OCI-M1 (cell line): ENCODE data around the gene BAHD1.

Source experiments
- DNase-seq: peaks from one replicate; lab custom pipeline; 2025; lab: John Stamatoyannopoulos, UW

BAHD1 gene

DNA sequence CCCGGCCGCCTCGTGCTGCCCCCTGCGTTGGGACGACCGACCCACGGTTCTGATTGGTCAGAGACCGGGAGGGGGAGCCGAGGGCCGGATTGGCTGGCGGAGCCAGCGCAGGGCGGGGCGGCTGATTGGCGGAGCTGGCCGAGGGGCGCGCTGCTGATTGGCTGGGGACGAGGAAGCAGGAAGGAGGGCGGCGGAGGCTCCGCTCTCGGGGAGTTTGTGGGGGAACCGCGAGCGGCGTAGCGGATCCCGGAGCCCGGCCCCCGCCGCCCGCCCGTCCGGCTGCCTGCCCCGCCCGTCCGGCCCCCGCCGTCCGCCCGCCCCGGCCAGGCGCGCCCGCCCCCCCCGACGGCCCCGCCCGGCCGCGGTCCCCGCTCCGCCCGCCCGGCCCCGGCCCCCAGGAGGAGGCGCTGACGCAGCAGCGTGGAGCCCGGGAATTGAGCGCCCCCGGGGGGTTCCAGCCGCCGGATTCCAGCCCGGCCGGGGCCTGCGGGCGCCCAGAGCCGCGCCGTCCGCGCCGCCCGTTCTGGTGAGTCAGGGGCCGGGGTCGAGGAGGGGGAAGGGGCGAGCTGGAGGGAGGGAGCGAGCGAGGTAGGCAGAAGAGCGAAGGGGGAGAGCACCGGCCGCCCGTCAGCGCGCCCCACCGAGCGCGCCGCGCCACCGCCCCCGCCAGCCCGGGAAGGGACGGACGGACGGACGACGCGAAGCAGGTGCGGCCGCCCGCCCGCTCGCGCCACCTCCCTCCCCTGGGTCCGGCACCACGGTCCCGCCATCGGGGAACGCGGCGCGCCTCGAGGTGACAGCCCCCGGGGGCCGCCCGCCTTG lies at the start of gene BAHD1:
Gene BAHD1 (plus strand): TSS at position 211 of the 822 bp plus-strand sequence. CDS start 17,512 bp downstream, outside the sequence.
- DNase-seq, result peak; percentile 96

DNA sequence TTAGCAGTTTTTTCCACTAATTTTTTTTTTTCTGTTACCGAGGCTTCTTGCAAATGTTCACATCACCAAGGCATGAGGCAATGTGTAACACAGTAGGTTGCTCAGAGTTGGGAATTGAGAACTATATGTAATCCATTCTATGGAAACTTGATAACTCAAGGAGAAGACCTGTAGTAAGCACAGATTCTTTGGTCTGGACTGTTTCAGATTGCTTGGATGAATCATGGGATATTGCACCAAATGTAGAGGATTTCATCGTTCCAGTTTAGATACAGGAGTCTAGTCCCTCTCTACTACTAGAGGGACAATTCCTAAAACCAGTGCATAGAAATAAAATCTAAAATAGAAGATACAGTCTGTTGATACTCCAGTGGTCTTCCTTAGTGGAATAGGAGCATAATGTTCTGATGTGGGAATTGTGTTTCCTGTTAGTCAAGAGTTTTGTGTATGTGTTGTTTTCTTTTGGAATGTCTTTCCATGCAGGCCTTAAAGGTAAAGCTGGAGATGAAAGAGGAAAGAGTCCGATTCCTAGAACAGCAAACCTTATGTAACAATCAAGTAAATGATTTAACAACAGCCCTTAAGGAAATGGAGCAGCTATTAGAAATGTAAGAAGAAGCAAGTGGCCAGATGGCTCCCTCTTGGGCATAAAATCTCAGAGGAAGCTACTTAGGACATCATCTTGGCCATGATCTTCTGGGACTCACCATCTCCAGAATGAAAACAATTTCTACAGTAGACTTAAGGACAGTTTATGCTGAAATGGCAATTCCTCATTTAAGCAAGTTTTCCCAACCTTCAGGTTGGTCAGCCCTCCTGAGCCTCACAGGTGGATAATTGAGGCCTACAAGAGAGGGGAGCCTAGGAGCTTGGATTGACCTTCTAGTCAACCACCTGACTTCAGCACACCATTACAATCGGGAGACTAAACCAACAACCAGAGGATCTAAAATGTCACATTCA lies 47.5 kb upstream of the BAHD1 start:
- no peak for DNase-seq

DNA sequence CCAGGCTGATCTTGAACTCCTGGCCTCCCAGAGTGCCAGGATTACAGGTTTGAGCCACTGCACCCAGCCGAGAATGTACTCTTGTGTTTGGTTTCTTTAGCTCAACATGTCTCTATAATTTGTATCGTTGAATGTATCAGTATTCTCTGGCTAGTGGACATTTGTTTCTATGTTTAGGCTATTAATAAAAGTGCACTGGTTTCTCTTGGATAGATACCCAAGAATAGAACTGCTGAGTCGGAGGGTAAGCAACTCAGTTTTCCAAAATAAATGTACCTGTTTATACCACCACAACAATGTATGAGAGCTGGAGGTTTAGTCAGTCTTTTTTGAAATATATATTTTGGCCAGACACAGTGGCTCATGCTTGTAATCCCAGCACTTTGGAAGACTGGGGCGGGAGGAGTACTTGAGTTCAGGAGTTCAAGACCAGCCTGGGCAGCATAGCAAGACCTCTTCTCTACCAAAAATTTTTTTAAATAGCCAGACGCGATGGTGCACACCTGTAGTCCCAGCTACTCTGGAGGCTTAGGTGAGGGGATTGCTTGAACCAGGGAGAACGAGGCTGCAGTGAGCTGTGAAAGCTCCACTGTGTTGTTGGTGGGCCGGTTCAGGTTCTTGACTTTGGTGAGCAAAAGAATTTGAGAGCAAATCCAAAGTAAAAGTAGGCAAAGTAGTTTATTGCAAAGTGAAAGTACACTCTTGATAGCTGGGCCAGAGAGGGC lies 42.9 kb upstream of the BAHD1 start:
- no peak for DNase-seq

DNA sequence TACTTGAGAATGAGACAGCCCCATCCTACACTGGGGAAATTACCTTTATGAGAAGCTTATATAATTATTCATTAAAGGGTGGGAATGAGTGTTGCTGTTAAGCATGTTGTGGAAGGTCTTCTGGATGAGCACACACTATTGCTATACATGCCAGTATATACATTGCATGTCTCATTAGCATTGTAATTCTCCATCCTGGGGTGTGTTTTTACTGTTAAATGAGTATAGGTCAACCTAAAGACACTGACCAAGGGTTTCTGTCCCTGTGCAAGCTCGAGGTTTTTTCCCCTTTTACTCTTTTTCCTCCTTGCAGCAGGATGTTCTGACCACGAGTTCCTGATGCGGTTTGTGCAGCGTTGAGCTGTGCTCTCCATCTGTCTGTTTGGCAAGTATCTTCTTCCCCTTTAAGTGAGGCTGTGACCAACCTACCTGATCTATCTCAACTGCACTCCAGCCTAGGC lies 42.3 kb upstream of the BAHD1 start:
- peak; percentile 80 for DNase-seq

DNA sequence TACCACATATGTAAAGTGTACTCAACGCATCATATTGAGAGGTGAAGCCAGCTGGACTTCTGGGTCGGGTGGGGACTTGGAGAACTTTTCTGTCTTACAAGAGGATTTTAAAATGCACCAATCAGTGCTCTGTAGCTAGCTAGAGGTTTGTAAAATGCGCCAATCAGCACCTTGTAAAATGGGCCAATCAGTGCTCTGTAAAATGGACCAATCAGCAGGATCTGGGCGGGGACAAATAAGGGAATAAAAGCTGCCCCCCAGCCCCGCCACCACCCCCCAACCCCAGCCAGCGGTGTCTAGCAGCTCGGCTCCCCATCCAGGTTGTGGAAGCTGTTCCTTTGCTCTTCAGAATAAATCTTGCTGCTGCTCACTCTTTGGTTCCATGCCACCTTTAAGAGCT lies 41.4 kb upstream of the BAHD1 start:
- DNase-seq, result no peak

DNA sequence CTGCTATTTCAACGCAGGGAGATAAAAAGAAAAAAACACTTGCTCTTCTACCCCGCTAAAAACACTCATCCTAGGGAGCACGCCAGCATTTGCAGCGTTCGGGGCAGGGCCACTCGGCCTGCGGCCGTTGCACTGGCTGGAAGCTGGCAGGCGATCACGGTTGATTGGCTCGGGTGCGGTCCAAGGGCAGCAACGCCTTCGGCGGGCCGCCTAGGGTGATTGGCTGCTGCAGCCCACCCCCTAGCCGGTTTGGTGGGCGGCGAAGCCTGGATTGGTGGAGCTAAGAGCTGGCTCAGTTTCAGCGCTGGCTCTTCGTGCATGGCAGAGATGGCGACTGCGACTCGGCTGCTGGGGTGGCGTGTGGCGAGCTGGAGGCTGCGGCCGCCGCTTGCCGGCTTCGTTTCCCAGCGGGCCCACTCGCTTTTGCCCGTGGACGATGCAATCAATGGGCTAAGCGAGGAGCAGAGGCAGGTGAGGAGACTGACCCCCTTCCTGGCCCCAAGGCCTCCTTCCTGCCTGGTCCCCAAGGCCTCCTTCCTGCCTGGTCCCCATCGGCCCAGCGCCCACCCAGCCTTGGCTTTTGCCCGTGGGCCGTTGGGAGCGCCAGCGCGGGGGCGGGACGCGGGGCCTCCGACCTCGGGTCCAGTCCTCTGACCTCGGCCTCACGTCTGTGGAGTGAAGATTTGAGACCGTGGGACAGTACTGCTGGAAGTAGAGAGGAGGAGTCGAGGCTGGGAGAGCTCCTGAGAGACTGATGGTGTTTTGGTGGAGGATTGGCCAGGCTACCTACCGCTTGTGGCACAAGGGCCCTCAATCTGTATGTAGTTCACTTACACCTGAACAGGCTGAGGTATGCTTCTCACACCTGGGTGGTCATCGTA lies 35.0 kb upstream of the BAHD1 start, which contains the start of gene IVD:
Gene IVD (plus strand): TSS at position 295 of the 881 bp plus-strand sequence. CDS start 33 bp downstream, at position 328.
- DNase-seq, result peak; percentile 96

DNA sequence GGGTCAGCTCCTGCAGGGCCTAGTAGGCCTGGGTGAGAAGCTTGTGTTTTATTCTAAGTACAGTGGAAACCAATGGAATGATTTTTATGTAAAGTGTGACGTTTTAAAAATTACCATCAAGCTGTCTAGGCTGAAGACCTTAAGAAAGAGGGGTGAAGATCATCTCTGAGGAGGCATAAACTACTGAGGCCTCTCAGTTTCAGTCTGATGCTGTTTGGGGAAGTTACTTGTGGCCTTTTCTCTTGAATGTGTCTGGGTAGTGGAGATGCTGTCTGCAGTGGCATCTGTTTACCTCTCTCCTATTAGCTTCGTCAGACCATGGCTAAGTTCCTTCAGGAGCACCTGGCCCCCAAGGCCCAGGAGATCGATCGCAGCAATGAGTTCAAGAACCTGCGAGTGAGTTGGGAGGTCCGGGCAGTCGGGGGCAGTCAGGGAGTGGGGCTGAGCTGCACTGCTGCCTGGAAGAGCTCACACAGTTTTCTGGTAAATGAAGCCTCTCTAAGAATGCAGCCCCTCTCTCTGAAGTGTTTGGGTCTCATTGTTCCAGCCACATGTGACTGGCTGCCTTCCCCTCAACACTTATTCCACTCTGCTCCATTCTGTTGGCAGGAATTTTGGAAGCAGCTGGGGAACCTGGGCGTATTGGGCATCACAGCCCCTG lies 33.3 kb upstream of the BAHD1 start:
- no peak for DNase-seq

DNA sequence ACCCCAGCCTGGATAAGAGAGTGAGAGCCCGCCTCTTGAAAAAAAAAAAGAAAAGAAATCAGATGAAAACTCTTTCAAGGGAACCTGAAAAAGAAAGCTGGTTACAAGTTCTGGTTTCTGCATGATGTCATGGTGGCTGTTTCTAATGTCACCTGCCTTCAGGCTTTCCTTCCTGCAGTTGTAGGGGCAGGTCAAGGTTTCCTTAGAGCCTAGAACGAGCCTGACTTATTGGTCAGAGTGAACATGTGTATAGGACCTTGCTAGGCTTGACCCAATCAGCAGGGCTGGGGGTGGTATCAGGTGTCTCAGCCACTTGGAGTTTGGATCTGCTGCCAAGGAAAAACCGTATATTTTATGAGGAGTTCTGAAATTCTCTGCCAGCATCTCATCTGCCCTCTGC lies 31.4 kb upstream of the BAHD1 start:
- no peak for DNase-seq

DNA sequence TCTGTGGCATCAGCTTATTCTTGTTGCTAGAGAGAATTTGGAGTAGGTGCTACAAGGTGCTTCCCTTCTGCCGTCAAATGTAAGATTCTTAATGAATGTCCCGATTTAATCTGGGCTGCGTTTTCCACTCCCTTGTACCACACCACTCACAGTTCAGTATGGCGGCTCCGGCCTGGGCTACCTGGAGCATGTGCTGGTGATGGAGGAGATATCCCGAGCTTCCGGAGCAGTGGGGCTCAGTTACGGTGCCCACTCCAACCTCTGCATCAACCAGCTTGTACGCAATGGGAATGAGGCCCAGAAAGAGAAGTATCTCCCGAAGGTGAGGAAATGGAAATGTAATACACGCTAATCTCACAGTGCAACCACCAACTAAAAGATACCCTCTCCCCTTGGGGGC lies 30.3 kb upstream of the BAHD1 start:
- DNase-seq, result no peak

DNA sequence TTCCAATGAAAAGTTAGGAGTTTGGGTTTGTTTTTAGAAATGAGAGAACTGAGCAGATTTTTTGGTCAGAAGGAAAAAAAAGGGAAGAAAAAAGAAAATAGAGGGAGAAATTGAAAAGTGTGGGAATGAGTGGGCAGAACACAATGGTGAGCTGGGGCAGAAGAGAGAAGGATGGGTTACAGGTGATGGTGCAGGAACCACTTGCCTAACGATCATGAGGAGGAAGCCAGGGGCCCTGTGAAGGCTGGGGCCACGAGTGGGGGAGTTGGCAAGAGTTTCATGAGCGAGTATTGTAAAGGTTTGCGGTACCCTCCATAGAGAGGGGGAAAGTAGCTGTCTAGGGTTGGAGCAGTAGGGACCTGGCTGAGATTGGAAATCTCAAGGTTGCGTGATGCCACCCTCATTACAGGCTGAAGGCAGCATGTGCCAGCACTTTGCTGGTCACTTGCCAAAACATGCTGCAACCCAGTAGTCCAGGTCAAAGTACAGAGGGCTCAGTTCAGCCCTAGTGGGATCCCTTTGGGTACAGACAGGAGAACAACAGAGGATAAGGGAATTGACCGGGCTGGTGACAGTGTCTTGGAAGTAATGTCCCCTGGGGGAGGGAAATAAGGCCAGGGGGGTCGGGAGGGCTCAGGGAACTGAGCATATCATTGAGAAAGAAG lies 28.5 kb upstream of the BAHD1 start:
- no peak for DNase-seq

DNA sequence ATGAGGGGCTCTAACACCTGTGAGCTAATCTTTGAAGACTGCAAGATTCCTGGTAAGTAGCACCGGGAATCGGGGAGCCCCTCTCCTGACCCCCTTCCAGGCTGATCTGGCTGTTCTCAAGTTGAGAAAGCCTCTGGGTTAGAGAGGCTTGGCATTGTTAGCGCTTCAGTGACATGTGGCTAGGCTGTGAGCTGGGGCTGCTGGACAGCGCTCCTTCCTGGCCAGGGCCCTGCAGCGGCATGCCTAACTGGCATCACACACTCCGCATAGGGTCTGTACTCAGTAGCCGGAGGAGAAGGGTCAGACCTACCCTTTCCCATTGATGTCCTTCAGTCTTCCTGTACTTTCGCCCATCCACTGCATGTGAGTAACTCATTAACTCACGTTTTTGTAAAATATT lies 27.7 kb upstream of the BAHD1 start:
- DNase-seq, result no peak

DNA sequence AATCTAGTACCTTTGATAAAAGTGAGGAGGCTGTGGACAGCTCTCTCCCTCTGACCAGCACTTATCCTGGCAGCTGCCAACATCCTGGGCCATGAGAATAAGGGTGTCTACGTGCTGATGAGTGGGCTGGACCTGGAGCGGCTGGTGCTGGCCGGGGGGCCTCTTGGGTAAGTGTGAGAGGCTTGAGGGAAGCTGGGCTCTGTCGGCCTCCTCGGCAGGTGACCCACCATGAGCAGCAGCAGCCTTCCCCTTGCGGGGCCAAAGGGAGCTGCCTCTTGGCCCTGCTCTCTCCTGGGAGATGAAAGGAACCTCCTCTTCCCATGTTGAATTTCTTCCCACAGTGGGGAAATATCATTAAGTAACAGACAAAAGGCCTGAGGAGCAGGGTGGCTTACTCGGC lies 25.9 kb upstream of the BAHD1 start:
- DNase-seq, result no peak

DNA sequence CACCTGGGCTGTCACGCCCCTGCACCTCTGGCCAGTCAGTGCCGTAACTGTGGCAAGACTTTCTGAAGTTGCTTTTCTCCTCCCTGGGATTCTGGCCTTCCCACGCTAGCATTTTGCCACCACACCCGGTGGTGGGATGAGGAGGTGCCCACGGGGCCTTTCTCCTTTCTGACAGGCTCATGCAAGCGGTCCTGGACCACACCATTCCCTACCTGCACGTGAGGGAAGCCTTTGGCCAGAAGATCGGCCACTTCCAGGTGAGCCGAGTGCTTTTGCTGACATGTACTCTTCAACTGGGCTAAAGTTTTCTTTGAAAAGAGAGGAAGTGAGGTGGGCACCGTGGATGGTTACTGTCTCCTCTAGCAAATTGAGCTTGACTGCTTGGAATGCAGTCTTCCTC lies 25.5 kb upstream of the BAHD1 start:
- DNase-seq, result no peak

DNA sequence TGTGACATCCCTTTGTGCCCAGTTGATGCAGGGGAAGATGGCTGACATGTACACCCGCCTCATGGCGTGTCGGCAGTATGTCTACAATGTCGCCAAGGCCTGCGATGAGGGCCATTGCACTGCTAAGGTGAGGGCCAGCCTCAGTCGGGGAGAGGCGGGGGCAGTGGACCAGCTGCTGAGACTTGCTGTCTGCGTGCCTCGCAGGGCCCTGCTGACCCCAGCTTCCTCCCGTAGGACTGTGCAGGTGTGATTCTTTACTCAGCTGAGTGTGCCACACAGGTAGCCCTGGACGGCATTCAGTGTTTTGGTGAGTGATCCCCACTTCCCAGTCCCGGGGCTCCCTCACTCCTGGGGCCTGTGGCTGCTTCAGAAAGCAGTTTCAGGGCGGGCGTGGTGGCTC lies 24.7 kb upstream of the BAHD1 start:
- no peak for DNase-seq

DNA sequence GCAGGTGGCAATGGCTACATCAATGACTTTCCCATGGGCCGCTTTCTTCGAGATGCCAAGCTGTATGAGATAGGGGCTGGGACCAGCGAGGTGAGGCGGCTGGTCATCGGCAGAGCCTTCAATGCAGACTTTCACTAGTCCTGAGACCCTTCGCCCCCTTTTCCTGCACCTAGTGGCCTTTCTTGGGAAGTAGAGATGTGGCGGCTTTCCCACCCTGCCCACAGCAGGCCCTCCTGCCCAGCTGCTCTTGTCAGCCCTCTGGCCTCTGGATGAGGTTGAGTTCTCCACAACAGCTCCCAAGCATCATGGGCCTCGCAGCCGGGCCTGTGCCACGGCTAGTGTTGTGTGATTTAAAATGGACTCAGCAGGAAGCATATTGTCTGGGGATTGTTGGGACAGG lies 22.6 kb upstream of the BAHD1 start:
- no peak for DNase-seq

DNA sequence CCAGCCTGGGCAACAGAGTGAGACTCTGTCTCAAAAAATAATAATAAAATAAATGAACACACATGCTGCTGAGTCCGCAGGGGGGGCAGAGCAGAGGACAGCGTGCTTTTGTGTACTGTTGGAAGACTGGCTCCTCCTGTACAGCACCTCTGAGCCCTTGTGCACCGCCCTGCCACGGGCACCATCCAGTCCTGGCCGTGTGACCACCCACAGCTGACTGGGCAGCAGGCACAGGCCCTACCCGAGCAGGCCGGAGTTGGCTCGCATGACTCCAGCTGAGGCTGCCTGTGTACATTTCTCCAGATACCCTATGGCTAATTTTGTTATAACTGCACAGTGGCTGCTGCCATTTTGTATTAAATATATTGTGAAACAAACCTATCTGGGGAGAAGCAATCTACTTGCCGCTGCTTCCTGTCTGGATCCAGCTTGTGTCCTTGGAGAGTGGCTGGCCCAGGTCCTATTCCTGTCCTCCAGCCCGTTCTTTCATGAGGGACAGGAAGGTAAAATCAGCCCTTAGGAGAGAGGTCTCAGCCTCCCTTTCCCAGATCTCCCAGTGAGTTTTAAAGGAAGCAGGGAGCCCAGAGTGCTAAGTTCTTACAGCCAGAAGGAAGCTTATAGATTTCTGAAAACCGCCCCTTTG lies 20.6 kb upstream of the BAHD1 start:
- DNase-seq, result no peak

DNA sequence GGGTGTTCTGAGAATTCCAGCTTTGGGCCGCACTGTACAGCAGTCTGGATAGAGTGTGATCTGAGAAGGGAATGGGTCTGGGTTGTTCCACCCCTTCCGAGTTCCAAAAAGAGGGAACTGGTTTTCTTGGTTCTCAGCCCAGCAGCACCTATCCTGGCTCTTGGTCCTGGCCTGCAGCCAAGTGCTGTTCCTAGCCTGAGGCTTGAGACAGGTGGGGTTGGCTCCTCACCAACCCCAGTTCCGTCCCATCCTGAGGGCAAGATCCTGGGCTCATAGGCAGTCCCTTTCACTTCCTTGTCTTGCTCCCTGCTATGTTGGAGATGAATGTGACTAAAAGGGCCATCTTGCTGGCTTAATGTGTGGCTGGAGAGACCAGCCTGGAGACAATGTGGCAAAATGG lies 20.0 kb upstream of the BAHD1 start:
- DNase-seq, result no peak

DNA sequence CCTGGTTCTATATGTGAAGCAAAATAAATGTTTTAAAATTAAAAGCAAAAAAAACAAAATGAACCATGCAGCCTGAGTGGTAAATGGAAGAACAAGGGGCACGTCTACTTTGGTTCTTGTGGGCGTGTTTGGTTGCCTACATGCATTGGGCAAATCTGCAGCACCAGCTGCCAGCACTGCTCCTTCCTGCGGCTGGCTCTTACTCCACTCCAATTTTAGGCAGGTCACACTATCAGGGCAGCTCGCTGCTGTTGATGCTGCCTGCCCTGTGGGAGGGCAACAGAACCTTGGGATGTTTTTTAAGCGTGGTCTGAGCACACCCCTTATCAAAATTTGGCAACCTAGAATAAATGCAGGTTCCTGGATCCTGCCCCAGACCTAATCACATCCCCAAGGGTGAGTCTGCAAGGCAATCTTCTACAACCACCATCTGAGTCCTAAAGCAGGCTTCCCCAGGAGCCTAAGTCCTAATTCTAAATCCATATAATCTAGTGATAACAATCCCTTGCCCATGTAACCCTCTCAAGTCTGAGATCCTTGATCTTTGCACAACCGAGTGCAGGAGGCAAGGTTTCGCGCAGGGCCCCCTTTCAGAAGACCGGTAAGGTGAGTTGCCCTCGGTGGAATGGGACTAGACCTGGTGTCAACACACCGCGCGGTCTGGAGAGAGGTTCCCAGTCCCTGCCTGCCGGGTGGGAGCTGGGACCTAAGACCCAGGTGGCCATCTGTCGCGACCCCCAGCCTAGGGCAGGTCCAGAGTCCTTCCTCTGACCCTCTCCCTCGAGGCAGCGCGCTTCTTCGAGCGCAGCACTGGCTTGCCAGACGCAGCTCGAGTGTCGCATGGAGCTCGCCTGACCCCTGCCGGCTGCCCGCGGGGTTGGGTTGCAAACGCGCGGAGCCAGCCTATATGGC lies 19.3 kb upstream of the BAHD1 start:
- peak; percentile 82 for DNase-seq
